ENCODE data around the gene KRT40. TPM values are rescaled to one million over a fixed set of nuclear protein-coding genes. Genes with fewer than 3 reads are reported as not detected.

Gene KRT40
- total RNA-seq, 1 experiment from 2014 or later: not detected

GRCh38 chr17:41015454-41015853, 31.3 kb upstream of the KRT40 start:
- H4K20me1 ChIP-seq (ENCODE audit: insufficient read depth, low read depth, low read length): no peaks in the 10 kb centered on the region
- peak; percentile 41 for DNase-seq
- H3K79me2 ChIP-seq (ENCODE audit: low read length): no peaks in the 10 kb centered on the region
- no peaks in the 10 kb centered on the region for H3K9me3 ChIP-seq (ENCODE audit: low read length)
- no peaks in the 10 kb centered on the region for H3K4me1 ChIP-seq (ENCODE audit: low read length)
- H3K36me3 ChIP-seq (ENCODE audit: insufficient read depth, low read length): no peaks in the 10 kb centered on the region
- H3K4me2 ChIP-seq (ENCODE audit: low read depth, low read length, poor library complexity, severe bottlenecking): no peak overlapping the region
- H3K27me3 ChIP-seq (ENCODE audit: low read length): no peaks in the 10 kb centered on the region
- H3K9me2 ChIP-seq (replicated peaks; ENCODE audit: insufficient read depth, low read length): no peaks in the 10 kb centered on the region
- no peak overlapping the region for H3K4me3 ChIP-seq (ENCODE audit: low read length)
- H3K9ac ChIP-seq (ENCODE audit: low read length): no peak overlapping the region
- no peak overlapping the region for H3K27ac ChIP-seq (ENCODE audit: low read length)
- H2AFZ ChIP-seq (ENCODE audit: low read length): no peak overlapping the region

GRCh38 chr17:41013606-41014005, 29.5 kb upstream of the KRT40 start:
- Histone ChIP-seq H2AFZ (ENCODE audit: low read length) (no peak overlapping the region), H3K9me2 (replicated peaks; ENCODE audit: insufficient read depth, low read length) (no peaks in the 10 kb centered on the region), H4K20me1 (ENCODE audit: insufficient read depth, low read depth, low read length) (no peaks in the 10 kb centered on the region), H3K36me3 (ENCODE audit: insufficient read depth, low read length) (no peaks in the 10 kb centered on the region), H3K9me3 (ENCODE audit: low read length) (no peaks in the 10 kb centered on the region), H3K9ac (ENCODE audit: low read length) (no peak overlapping the region), H3K27ac (ENCODE audit: low read length) (no peak overlapping the region), H3K27me3 (ENCODE audit: low read length) (no peaks in the 10 kb centered on the region), H3K4me1 (ENCODE audit: low read length) (no peaks in the 10 kb centered on the region), H3K79me2 (ENCODE audit: low read length) (no peaks in the 10 kb centered on the region), H3K4me3 (ENCODE audit: low read length) (no peak overlapping the region), H3K4me2 (ENCODE audit: low read depth, low read length, poor library complexity, severe bottlenecking) (no peak overlapping the region)
- DNase-seq: no peak

GRCh38 chr17:41013181-41013580, 29.1 kb upstream of the KRT40 start:
- no peaks in the 10 kb centered on the region for H3K36me3 ChIP-seq (ENCODE audit: insufficient read depth, low read length)
- H3K4me3 ChIP-seq (ENCODE audit: low read length): no peak overlapping the region
- no peaks in the 10 kb centered on the region for H3K27me3 ChIP-seq (ENCODE audit: low read length)
- H3K9me2 ChIP-seq (replicated peaks; ENCODE audit: insufficient read depth, low read length): no peaks in the 10 kb centered on the region
- no peak overlapping the region for H3K9ac ChIP-seq (ENCODE audit: low read length)
- H2AFZ ChIP-seq (ENCODE audit: low read length): no peak overlapping the region
- no peaks in the 10 kb centered on the region for H4K20me1 ChIP-seq (ENCODE audit: insufficient read depth, low read depth, low read length)
- H3K4me2 ChIP-seq (ENCODE audit: low read depth, low read length, poor library complexity, severe bottlenecking): no peak overlapping the region
- H3K9me3 ChIP-seq (ENCODE audit: low read length): no peaks in the 10 kb centered on the region
- no peak for DNase-seq
- H3K4me1 ChIP-seq (ENCODE audit: low read length): no peaks in the 10 kb centered on the region
- no peaks in the 10 kb centered on the region for H3K79me2 ChIP-seq (ENCODE audit: low read length)
- H3K27ac ChIP-seq (ENCODE audit: low read length): no peak overlapping the region

- no peak overlapping the region for H2AFZ ChIP-seq (ENCODE audit: low read length)
- no peak for DNase-seq
- H3K4me2 ChIP-seq (ENCODE audit: low read depth, low read length, poor library complexity, severe bottlenecking): no peak overlapping the region
- no peaks in the 10 kb centered on the region for H4K20me1 ChIP-seq (ENCODE audit: insufficient read depth, low read depth, low read length)
- H3K9me3 ChIP-seq (ENCODE audit: low read length): no peaks in the 10 kb centered on the region
- no peaks in the 10 kb centered on the region for H3K4me1 ChIP-seq (ENCODE audit: low read length)
- no peaks in the 10 kb centered on the region for H3K36me3 ChIP-seq (ENCODE audit: insufficient read depth, low read length)
- H3K27me3 ChIP-seq (ENCODE audit: low read length): no peaks in the 10 kb centered on the region
- no peak overlapping the region for H3K27ac ChIP-seq (ENCODE audit: low read length)
- H3K79me2 ChIP-seq (ENCODE audit: low read length): no peaks in the 10 kb centered on the region
- H3K4me3 ChIP-seq (ENCODE audit: low read length): no peak overlapping the region
- H3K9me2 ChIP-seq (replicated peaks; ENCODE audit: insufficient read depth, low read length): no peaks in the 10 kb centered on the region
- H3K9ac ChIP-seq (ENCODE audit: low read length): no peak overlapping the region
Measured at GRCh38 chr17:41012326-41013120, 28.4 kb upstream of the KRT40 start.

- Histone ChIP-seq H3K4me1 (ENCODE audit: low read length) (no peaks in the 10 kb centered on the region), H3K9ac (ENCODE audit: low read length) (no peak overlapping the region), H3K79me2 (ENCODE audit: low read length) (no peaks in the 10 kb centered on the region), H2AFZ (ENCODE audit: low read length) (no peak overlapping the region), H3K27me3 (ENCODE audit: low read length) (no peaks in the 10 kb centered on the region), H3K9me3 (ENCODE audit: low read length) (no peaks in the 10 kb centered on the region), H3K36me3 (ENCODE audit: insufficient read depth, low read length) (no peaks in the 10 kb centered on the region), H3K4me3 (ENCODE audit: low read length) (no peak overlapping the region), H3K27ac (ENCODE audit: low read length) (no peak overlapping the region), H3K9me2 (replicated peaks; ENCODE audit: insufficient read depth, low read length) (no peaks in the 10 kb centered on the region), H3K4me2 (ENCODE audit: low read depth, low read length, poor library complexity, severe bottlenecking) (no peak overlapping the region), H4K20me1 (ENCODE audit: insufficient read depth, low read depth, low read length) (no peaks in the 10 kb centered on the region)
- no peak for DNase-seq
Measured at GRCh38 chr17:41010441-41010840, 26.3 kb upstream of the KRT40 start.

- Histone ChIP-seq H4K20me1 (ENCODE audit: insufficient read depth, low read depth, low read length) (no peaks in the 10 kb centered on the region), H3K27me3 (ENCODE audit: low read length) (no peaks in the 10 kb centered on the region), H3K27ac (ENCODE audit: low read length) (no peak overlapping the region), H3K9me3 (ENCODE audit: low read length) (no peaks in the 10 kb centered on the region), H3K9ac (ENCODE audit: low read length) (no peak overlapping the region), H3K36me3 (ENCODE audit: insufficient read depth, low read length) (no peaks in the 10 kb centered on the region), H3K4me1 (ENCODE audit: low read length) (no peaks in the 10 kb centered on the region), H3K79me2 (ENCODE audit: low read length) (no peaks in the 10 kb centered on the region), H3K9me2 (replicated peaks; ENCODE audit: insufficient read depth, low read length) (no peaks in the 10 kb centered on the region), H2AFZ (ENCODE audit: low read length) (no peak overlapping the region), H3K4me2 (ENCODE audit: low read depth, low read length, poor library complexity, severe bottlenecking) (no peak overlapping the region), H3K4me3 (ENCODE audit: low read length) (no peak overlapping the region)
- no peak for DNase-seq
Measured at GRCh38 chr17:41009936-41010335, 25.8 kb upstream of the KRT40 start.

- Histone ChIP-seq H3K9me2 (replicated peaks; ENCODE audit: insufficient read depth, low read length) (no peaks in the 10 kb centered on the region), H3K9ac (ENCODE audit: low read length) (no peak overlapping the region), H3K4me3 (ENCODE audit: low read length) (no peak overlapping the region), H4K20me1 (ENCODE audit: insufficient read depth, low read depth, low read length) (no peaks in the 10 kb centered on the region), H3K9me3 (ENCODE audit: low read length) (no peaks in the 10 kb centered on the region), H3K27me3 (ENCODE audit: low read length) (no peaks in the 10 kb centered on the region), H3K36me3 (ENCODE audit: insufficient read depth, low read length) (no peaks in the 10 kb centered on the region), H3K79me2 (ENCODE audit: low read length) (no peaks in the 10 kb centered on the region), H3K4me1 (ENCODE audit: low read length) (no peaks in the 10 kb centered on the region), H3K27ac (ENCODE audit: low read length) (no peak overlapping the region), H2AFZ (ENCODE audit: low read length) (no peak overlapping the region), H3K4me2 (ENCODE audit: low read depth, low read length, poor library complexity, severe bottlenecking) (no peak overlapping the region)
- no peak for DNase-seq
Measured at GRCh38 chr17:41009301-41009760, 25.2 kb upstream of the KRT40 start.

GRCh38 chr17:41008811-41009210, 24.7 kb upstream of the KRT40 start, which contains the start of gene KRTAP3-1:
TSS of gene KRTAP3-1 (minus strand) at chr17:41009128. CDS start at chr17:41009074, 54 bp downstream.
- Histone ChIP-seq H3K4me2 (ENCODE audit: low read depth, low read length, poor library complexity, severe bottlenecking) (no peak within 1 kb of the TSS), H3K9me2 (replicated peaks; ENCODE audit: insufficient read depth, low read length) (no peaks in the 10 kb centered on the region), H3K4me1 (ENCODE audit: low read length) (no peaks in the 10 kb centered on the region), H3K9ac (ENCODE audit: low read length) (no peak within 1 kb of the TSS), H3K4me3 (ENCODE audit: low read length) (no peak within 1 kb of the TSS), H3K9me3 (ENCODE audit: low read length) (no peaks in the 10 kb centered on the region), H3K36me3 (ENCODE audit: insufficient read depth, low read length) (no peaks in the 10 kb centered on the region), H2AFZ (ENCODE audit: low read length) (no peak within 1 kb of the TSS), H3K27ac (ENCODE audit: low read length) (no peak within 1 kb of the TSS), H3K27me3 (ENCODE audit: low read length) (no peaks in the 10 kb centered on the region), H3K79me2 (ENCODE audit: low read length) (no peaks in the 10 kb centered on the region), H4K20me1 (ENCODE audit: insufficient read depth, low read depth, low read length) (no peaks in the 10 kb centered on the region)
- DNase-seq: no peak

Data from Karpas-422 (cell line).